Inflammatory macrophage (primary cell): ENCODE measurements around the gene KRTAP5-6.
"Not testable (repeated sequence)": the region's sequence is repeated elsewhere in the genome, so short reads cannot be mapped to it uniquely, and the experiment has no call there.

ENCODE experiments used
- DNase-seq, 2 donors: peaks; one replicate each; pipeline ENCODE4 v3.0.0-alpha.2; 2020 to 2022

The KRTAP5-6 gene

GRCh38 chr11:1661454-1662269, 35.3 kb upstream of the KRTAP5-6 start:
- DNase-seq, result not testable (repeated sequence)

DNA sequence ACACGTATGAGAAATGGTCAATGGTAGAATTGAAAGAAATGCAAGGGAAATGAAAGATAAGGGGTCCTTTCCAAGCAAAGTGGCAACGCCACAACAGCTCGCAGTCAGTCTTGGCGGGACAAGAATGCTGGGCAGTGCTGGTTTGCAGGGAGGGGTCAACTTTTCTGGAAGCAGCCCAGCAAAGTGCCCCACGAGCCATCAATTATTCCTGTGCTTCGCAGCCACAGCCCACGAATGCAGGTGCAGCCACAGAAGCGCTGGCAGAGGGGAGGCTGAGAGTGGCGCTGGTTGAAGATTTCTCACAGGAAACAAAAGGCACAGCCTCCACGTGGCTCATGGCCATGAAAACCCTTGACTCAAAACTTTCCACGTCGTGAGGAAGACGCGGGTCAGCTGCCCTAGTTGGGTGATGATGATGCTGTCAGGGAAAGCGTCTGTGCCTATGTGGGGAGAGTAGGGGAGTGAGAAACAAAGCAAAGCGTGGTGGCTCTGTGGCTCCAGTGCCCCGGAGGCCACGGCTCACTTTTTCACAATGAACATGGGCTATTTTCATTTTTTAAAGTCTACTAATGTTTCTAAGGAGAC, 34.2 kb upstream of the KRTAP5-6 start:
- not testable (repeated sequence) for DNase-seq

- no peak for DNase-seq
Observed at GRCh38 chr11:1665313-1665712, 31.7 kb upstream of the KRTAP5-6 start.

- DNase-seq, result no peak
Observed at GRCh38 chr11:1667121-1667850, 29.7 kb upstream of the KRTAP5-6 start.

GRCh38 chr11:1667906-1668305, 29.1 kb upstream of the KRTAP5-6 start:
- DNase-seq, result peak in 1 of 2 donors; percentile 28

- DNase-seq, result no peak
Observed at GRCh38 chr11:1668911-1669473, 28.0 kb upstream of the KRTAP5-6 start.

GRCh38 chr11:1669546-1670218, 27.3 kb upstream of the KRTAP5-6 start:
- DNase-seq, result no peak

DNA sequence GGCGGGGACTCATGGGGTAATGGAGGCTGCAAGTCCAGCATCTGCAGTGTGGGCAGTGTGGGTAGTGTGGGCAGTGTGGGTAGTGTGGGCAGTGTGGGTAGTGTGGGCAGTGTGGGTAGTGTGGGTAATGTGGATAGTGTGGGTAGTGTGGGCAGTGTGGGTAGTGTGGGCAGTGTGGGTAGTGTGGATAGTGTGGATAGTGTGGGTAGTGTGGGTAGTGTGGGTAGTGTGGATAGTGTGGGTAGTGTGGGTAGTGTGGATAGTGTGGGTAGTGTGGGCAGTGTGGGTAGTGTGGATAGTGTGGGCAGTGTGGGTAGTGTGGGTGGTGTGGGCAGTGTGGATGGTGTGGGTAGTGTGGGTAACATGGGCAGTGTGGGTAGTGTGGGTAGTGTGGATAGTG, 26.5 kb upstream of the KRTAP5-6 start:
- DNase-seq, result not testable (repeated sequence)

DNA sequence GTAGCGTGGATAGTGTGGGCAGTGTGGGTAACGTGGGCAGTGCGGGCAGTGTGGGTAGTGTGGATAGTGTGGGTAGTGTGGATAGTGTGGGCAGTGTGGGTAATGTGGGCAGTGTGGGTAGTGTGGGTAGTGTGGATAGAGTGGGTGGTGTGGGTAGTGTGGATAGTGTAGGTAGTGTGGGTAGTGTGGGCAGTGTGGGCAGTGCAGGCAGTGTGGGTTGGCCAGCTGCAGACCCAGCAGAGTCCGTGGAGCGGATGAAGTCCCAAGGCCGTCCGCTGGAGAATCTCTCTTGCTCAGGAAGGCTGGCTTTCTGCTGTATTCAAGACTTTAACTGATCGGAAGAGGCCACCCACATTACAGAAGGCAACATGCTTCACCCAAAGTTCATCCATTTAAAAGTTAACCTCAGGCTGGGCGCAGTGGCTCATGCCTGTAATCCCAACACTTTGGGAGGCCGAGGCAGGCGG, 26.1 kb upstream of the KRTAP5-6 start:
- no peak for DNase-seq

DNA sequence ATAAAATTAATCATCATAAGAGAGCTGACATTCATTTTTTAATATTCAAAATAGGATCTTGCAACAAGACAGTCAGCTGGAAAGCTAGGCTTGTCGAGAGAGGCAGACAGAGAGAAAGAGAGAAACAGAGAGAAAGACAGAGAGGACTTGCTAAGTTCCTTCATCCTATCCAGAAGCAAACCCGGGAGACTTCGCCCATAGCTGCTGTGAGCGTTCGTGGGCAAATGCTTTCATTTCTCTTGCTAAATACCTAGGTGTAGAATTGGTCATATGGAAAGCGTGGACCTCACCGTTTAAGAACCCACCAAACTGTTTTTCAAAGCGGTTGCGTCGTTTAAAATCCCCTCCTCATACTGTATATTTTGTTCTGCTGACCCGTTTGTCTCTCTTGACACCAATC, 25.3 kb upstream of the KRTAP5-6 start:
- no peak for DNase-seq

GRCh38 chr11:1672613-1673350, 24.2 kb upstream of the KRTAP5-6 start:
- DNase-seq, result no peak

GRCh38 chr11:1673446-1674172, 23.4 kb upstream of the KRTAP5-6 start:
- DNase-seq, result no peak

DNA sequence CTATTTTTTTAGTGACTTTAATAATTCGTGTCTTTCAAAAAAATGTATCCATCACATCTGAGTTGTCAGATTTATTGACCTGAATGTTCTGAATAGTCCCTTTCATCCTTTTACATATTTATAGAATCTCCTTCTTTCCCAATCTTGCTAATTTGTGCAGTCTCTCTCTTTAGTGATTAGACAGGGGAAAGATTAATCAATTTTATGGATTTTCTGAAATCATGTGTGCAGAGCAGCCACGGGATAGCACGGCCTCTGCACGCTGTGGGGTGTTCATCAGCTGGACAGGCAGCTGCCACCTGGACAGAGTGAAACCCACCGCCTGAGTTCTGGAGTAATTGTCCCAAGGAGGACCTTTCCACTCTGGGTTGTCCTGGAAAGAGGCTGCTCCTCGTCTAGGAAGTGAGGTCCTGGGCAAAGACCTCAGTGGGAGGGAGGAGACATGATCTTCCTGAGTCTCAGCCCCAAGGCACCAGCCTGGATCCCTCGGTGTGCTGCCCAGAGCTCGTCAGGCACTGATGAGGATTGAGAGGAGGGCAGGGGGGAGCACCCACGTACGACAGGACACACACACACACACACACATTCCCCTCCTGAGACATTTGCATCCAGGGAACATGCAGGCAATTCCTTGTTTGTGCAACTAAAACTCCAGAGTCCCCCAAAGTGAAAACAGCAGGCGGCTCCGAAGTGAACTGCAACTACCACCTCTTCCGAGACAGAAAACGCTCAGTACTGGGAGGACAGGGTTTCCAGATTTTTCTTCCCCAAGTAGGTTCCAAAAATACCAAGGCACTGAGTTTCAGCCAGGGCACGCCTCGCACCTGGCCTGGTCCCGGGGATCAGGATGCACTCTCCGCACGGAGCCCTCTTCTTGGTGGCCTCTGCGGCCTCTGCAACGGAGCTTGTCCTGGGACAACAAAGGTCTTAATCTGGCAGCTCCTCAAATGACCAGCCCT, 22.5 kb upstream of the KRTAP5-6 start:
- DNase-seq, result no peak

GRCh38 chr11:1675536-1676228, 21.3 kb upstream of the KRTAP5-6 start:
- DNase-seq, result no peak

DNA sequence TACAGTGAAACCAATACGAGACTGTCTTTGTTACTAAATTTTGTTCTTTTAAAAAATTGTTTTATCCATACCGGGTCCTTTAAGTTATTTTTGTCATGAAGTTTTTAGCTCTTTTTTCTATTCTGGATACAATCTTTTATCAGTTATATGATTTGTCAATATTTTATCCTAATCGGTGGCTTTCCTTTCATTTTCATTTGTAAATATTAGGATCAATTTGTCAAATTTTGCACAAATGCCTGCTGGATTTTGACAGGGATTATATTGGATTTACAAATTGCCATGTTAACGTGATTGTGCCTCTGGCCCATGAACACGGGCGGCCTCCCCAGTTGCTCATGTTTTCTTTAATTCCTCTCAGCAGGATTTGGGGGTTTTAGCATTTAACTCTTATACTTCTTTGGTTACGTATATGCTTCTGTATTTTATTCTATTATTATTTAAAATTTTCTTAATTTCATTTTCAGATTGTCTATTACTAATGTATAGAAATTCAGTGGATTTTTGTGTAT, 20.7 kb upstream of the KRTAP5-6 start:
- no peak for DNase-seq

DNA sequence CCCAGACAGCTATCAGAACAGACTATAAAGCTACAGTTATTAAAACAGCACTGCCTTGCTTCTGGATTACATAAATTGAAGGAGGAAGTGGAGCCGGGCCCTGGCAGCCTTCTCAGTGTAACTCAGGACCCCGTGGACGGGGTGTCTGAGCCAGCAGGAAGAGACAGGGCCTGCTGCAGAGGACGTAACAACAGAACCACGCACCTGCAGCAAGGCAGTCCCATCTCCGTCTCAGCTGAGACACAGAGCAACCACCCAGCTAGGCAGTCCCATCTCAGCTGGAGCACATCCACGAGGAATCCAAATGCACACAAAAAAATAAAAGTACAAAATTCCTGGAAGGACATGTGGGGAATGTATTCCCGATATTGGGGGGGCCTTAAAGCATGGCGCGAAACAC, 17.1 kb upstream of the KRTAP5-6 start:
- DNase-seq, result no peak

GRCh38 chr11:1682225-1682905, 14.6 kb upstream of the KRTAP5-6 start:
- no peak for DNase-seq

DNA sequence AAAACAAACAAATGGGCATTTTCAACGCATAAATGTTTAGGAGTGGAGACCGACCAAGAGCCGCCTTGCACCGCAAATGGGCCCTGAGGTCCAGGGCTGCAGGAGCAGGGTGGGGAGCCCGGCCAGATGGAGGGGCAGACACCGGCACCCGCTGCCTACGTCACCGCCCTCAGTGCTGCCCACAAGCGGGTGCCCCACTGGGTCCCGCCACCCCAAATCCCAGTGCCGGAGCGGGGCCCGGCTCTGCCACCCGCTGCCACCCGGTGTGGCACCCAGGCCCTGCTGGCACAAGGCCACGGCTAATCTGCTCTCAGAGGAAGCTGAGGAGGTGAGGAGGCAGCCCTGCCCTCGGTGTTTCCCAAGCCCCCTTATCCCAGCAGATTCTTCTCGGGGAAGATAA, 13.8 kb upstream of the KRTAP5-6 start:
- not testable (repeated sequence) for DNase-seq
